Measurements from ENCODE around the gene ETS1. TPM values are rescaled to one million over a fixed set of nuclear protein-coding genes. Genes with fewer than 3 reads are reported as not detected.
A peak's percentile ranks its signal among the peaks of the same experiment; 100 is the strongest.

Gene ETS1
- total RNA-seq, 2 donors from 2014 or later, result 33.6 to 116 TPM

- ATAC-seq (ENCODE audit: insufficient number of reproducible peaks, low FRiP score, low read depth) (no peak), DNase-seq (ENCODE audit: low spot score) (no peak)
- H3K4me1 ChIP-seq (ENCODE audit: control insufficient read depth in 1 of 2, low read depth in 2 of 2), result peaks cover 45 to 70% of the 10 kb centered on the region in 2 donors
- peak overlapping the region in 1 of 2 donors; percentile 80 for H3K27ac ChIP-seq
- TF ChIP-seq CTCF (IDR thresholded peaks at IDR 0.05), result no peak
- H3K36me3 ChIP-seq, result peaks cover 10% of the 10 kb centered on the region
- H3K4me3 ChIP-seq, result no peak overlapping the region
- no peaks in the 10 kb centered on the region for H3K27me3 ChIP-seq (replicated peaks; ENCODE audit: insufficient read depth)
- no peaks in the 10 kb centered on the region for H3K9me3 ChIP-seq
These were observed 121.8 kb downstream of the ETS1 start for GRCh38 chr11:128465531-128465930.

GRCh38 chr11:128464878-128465450 is 122.4 kb downstream of the ETS1 start:
- H3K4me3 ChIP-seq, result no peak overlapping the region
- H3K9me3 ChIP-seq, result no peaks in the 10 kb centered on the region
- no peaks in the 10 kb centered on the region for H3K27me3 ChIP-seq (replicated peaks; ENCODE audit: insufficient read depth)
- H3K27ac ChIP-seq, result peak overlapping the region; percentile 27 to 80
- peaks cover 10% of the 10 kb centered on the region for H3K36me3 ChIP-seq
- peaks cover 45 to 68% of the 10 kb centered on the region in 2 donors for H3K4me1 ChIP-seq (ENCODE audit: control insufficient read depth in 1 of 2, low read depth in 2 of 2)
- ATAC-seq (ENCODE audit: insufficient number of reproducible peaks, low FRiP score, low read depth) (no peak), DNase-seq (ENCODE audit: low spot score) (no peak)
- no peak for TF ChIP-seq CTCF (IDR thresholded peaks at IDR 0.05)

- no peak for TF ChIP-seq CTCF (IDR thresholded peaks at IDR 0.05)
- ATAC-seq (ENCODE audit: insufficient number of reproducible peaks, low FRiP score, low read depth), result no peak
- H3K4me1 ChIP-seq (ENCODE audit: control insufficient read depth in 1 of 2, low read depth in 2 of 2), result peaks cover 44 to 58% of the 10 kb centered on the region in 2 donors
- H3K27me3 ChIP-seq (replicated peaks; ENCODE audit: insufficient read depth), result no peaks in the 10 kb centered on the region
- H3K27ac ChIP-seq, result peak overlapping the region; percentile 72 to 80
- H3K9me3 ChIP-seq, result no peaks in the 10 kb centered on the region
- DNase-seq (ENCODE audit: low spot score), result no peak
- H3K36me3 ChIP-seq, result peaks cover 16% of the 10 kb centered on the region
- H3K4me3 ChIP-seq, result peak overlapping the region; percentile 13
These were observed 123.4 kb downstream of the ETS1 start for GRCh38 chr11:128463979-128464378.

GRCh38 chr11:128463371-128463829 is 124.0 kb downstream of the ETS1 start:
- Histone ChIP-seq H3K4me1 (ENCODE audit: control insufficient read depth in 1 of 2, low read depth in 2 of 2) (peaks cover 38 to 52% of the 10 kb centered on the region in 2 donors), H3K27ac (peak overlapping the region; percentile 72 to 80), H3K27me3 (replicated peaks; ENCODE audit: insufficient read depth) (no peaks in the 10 kb centered on the region), H3K9me3 (no peaks in the 10 kb centered on the region), H3K4me3 (peak overlapping the region; percentile 13), H3K36me3 (peaks cover 16% of the 10 kb centered on the region)
- TF ChIP-seq CTCF (IDR thresholded peaks at IDR 0.05), result no peak
- ATAC-seq (ENCODE audit: insufficient number of reproducible peaks, low FRiP score, low read depth), result peak; percentile 60
- peak; percentile 50 for DNase-seq (ENCODE audit: low spot score)

- DNase-seq (ENCODE audit: low spot score) (no peak), ATAC-seq (ENCODE audit: insufficient number of reproducible peaks, low FRiP score, low read depth) (no peak)
- TF ChIP-seq CTCF (IDR thresholded peaks at IDR 0.05), result no peak
- Histone ChIP-seq H3K27me3 (replicated peaks; ENCODE audit: insufficient read depth) (no peaks in the 10 kb centered on the region), H3K4me3 (no peak overlapping the region), H3K27ac (peak overlapping the region; percentile 72 to 80), H3K9me3 (no peaks in the 10 kb centered on the region), H3K4me1 (ENCODE audit: control insufficient read depth in 1 of 2, low read depth in 2 of 2) (peaks cover 33 to 48% of the 10 kb centered on the region in 2 donors), H3K36me3 (peaks cover 18% of the 10 kb centered on the region)
These were observed 124.4 kb downstream of the ETS1 start for GRCh38 chr11:128462922-128463321.
